IPS-18c (cell line): ENCODE results near the gene GRHPR.
"Not testable (repeated sequence)": the region's sequence is repeated elsewhere in the genome, so short reads cannot be mapped to it uniquely, and the experiment has no call there.

Experiments used
- H3K4me3 ChIP-seq: 2 replicates; pipeline ENCODE4 v1.7.0; 2013; ENCODE audit warnings: low read depth, mild to moderate bottlenecking, low read length, moderate library complexity; ENCODE audit not compliant: insufficient read depth
- H3K9me3 ChIP-seq: one replicate; pipeline ENCODE4 v1.6.1; 2013; ENCODE audit warnings: mild to moderate bottlenecking, low read length, moderate library complexity; ENCODE audit not compliant: control insufficient read depth, insufficient read depth

The GRHPR gene

GRCh38 chr9:37414503-37414943 is 8.0 kb upstream of the GRHPR start:
- Histone ChIP-seq H3K4me3 (no peak overlapping the region), H3K9me3 (no peaks in the 10 kb centered on the region)

DNA sequence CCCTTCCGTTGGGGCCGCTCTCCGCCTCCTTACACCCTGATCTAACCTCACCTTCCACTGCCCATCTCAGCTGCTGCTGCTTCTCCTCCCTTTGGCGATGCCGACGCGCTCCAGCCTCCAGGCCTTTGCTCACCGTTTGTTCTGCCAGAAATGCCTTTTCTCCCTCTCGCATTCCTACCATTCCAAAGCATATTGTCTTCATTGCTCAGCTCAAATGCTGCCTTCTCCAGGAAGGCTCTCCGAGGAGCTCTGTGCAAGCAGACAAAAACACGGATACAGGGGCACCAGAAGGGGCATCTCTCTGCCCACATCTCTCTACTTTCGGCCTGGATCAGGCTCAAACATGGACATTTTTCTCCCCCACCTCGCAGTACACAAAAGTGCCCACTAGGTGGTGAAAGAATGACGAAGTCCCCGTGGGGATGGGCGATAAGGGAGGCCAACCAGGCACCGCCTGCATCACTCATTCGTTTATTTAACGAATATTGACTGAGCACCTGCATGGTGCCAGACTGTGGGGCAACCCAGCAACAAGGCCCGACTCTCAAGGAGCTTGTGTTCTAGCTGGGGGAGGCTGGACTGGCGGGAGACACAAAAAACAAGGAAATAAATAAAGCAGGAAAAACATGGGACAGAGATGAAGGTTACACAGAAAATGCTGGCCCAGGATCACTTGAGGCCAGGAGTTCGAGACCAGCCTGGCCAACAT is 7.3 kb upstream of the GRHPR start:
- Histone ChIP-seq H3K9me3 (no peaks in the 10 kb centered on the region), H3K4me3 (no peak overlapping the region)

GRCh38 chr9:37417252-37417803 is 5.2 kb upstream of the GRHPR start:
- no peaks in the 10 kb centered on the region for H3K9me3 ChIP-seq
- H3K4me3 ChIP-seq = no peak overlapping the region

DNA sequence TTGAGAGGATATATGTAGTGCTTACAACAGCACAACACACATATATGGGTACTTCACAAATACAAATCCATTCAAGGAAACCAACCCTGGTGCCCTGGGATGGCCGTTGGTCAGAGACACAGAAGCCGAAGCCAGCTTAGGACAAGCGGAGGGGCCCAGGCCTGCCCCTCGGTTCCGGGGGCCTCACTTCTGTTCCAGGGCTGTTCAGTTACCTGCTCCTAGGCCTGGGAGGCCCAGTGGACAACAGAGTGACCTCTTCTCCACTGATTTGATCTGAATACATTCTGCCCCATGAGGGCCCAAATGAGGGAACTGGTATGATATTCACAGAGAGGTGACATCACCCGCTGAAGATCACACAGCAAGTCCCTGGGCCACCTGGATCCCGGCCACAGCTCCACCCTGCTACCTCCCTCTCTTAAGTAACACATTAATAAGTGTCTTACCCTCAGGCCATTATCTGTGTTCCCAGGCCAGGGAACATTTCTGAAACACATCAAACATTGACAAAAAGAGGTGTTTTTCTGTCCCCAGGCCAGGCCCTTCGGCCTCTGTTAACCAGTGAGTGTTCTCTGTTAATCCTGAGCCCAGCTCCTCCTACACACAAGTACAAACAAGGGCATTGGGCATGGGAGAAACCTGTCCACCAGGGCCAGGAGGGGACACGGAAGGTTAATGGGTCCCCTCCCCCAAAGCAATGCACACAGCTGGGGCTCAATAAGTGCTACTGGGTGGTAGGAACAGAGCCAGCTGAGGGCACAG is 4.5 kb upstream of the GRHPR start:
- H3K9me3 ChIP-seq = no peaks in the 10 kb centered on the region

GRCh38 chr9:37419204-37419603 is 3.3 kb upstream of the GRHPR start:
- H3K4me3 ChIP-seq = no peak overlapping the region

More for the DNA sequence above, 4.5 kb upstream of the GRHPR start:
- H3K4me3 ChIP-seq = no peak overlapping the region

DNA sequence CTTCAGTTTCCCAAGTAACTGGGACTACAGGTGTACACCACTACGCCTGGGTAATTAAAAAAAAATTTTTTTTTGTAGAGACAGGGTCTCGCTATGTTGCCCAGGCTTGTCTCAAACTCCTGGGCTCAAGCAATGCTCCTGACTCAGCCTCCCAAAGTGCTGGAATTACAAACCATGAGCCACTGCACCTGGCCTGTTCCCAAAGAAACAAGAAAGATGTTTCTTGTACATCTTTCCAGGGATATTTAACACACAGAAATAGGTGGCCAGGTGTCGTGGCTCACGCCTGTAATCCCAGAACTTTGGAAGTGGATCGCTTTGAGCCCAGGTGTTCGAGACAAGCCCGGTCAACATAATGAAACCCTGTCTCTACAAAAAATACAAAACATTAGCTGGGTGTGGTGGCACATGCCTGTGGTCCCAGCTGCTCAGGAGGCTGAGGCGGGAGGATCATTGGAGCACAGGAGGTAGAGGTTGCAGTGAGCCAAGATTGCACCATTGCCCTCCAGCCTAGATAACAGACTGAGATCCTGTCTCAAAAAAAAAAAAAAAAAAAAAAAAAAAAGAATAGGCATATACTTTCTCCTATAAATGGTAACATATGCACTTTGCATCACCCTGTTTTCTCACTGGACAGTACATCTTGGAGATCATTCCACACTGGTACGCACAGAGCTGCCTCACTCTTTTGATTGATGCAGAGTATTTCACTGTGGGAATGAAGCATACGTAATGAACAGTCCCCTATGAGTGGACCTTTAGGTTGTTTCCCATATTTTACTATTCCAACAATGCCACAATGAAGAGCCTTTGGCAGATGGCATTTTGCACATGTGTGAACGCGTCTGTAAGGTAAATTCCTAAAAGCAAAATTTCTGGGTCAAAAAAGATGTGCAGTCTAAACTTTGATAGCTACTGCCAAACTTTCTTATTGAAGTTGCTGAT is 2.0 kb upstream of the GRHPR start:
- Histone ChIP-seq H3K9me3 (no peaks in the 10 kb centered on the region), H3K4me3 (no peak overlapping the region)

More at GRCh38 chr9:37419204-37419603, 3.3 kb upstream of the GRHPR start:
- H3K9me3 ChIP-seq = no peaks in the 10 kb centered on the region

GRCh38 chr9:37421914-37422288 is 595 bp upstream of the GRHPR start:
- H3K9me3 ChIP-seq = no peaks in the 10 kb centered on the region
- H3K4me3 ChIP-seq = peak overlapping the region; percentile 94

- Histone ChIP-seq H3K9me3 (no peaks in the 10 kb centered on the region), H3K4me3 (peak overlapping the region; percentile 94; the same call in 1 of the 2 replicates)
These were observed 1.0 kb downstream of the GRHPR start for GRCh38 chr9:37423508-37423907.

- Histone ChIP-seq H3K9me3 (no peaks in the 10 kb centered on the region), H3K4me3 (no peak overlapping the region)
These were observed 1.7 kb downstream of the GRHPR start for GRCh38 chr9:37424204-37424685.

DNA sequence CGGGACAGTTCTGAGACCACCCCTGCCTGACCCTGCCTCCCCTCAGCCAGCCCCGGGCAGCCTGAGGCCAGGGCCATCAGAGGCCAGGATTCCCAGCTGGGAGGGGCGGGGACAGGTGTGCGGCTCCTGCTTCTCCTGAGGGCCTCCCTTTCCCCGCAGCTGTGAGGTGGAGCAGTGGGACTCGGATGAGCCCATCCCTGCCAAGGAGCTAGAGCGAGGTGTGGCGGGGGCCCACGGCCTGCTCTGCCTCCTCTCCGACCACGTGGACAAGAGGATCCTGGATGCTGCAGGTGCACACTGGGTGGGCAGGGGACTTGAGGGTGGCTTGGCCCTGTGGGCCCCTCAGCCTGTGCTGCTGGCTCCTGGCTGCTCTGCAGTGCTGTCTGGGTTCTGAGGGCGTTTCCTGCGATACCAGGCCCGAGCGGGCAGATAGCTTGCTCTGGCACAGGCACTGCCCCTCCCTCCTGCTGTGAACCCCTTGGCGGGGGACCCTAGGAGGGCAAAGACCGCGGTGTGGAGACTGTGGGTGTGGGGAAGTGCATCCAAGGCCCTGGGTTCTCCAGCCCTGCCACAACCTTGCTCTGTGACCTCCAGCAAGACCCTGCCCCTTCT is 2.3 kb downstream of the GRHPR start:
- H3K9me3 ChIP-seq = no peaks in the 10 kb centered on the region
- H3K4me3 ChIP-seq = no peak overlapping the region

- Histone ChIP-seq H3K4me3 (no peak overlapping the region), H3K9me3 (no peaks in the 10 kb centered on the region)
These were observed 2.8 kb downstream of the GRHPR start for GRCh38 chr9:37425298-37425752.

- not testable (repeated sequence) for H3K9me3 ChIP-seq, H3K4me3 ChIP-seq
These were observed 3.9 kb downstream of the GRHPR start for GRCh38 chr9:37426431-37426830.

DNA sequence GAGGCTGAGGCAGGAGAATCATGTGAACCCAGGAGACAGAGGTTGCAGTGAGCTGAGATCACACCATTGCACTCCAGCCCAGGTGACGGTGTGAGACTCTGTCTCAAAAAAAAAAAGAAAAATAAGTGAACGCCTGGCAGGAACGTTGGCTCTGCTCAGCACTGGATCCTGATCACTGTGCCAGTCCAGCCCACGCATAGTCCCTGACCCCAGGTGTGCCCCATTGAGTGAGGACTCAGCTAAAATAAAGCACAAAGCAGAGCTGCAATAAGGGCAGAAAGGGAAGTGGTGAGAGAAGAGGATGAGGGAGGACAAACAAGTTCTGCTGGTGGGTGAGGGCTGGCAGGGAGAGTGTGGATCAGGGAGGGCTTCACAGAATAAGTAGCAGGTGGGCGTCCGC is 4.3 kb downstream of the GRHPR start:
- H3K9me3 ChIP-seq = no peaks in the 10 kb centered on the region

GRCh38 chr9:37428345-37428744 is 5.8 kb downstream of the GRHPR start:
- Histone ChIP-seq H3K9me3 (no peaks in the 10 kb centered on the region), H3K4me3 (no peak overlapping the region)

More for the DNA sequence above, 4.3 kb downstream of the GRHPR start:
- no peak overlapping the region for H3K4me3 ChIP-seq

DNA sequence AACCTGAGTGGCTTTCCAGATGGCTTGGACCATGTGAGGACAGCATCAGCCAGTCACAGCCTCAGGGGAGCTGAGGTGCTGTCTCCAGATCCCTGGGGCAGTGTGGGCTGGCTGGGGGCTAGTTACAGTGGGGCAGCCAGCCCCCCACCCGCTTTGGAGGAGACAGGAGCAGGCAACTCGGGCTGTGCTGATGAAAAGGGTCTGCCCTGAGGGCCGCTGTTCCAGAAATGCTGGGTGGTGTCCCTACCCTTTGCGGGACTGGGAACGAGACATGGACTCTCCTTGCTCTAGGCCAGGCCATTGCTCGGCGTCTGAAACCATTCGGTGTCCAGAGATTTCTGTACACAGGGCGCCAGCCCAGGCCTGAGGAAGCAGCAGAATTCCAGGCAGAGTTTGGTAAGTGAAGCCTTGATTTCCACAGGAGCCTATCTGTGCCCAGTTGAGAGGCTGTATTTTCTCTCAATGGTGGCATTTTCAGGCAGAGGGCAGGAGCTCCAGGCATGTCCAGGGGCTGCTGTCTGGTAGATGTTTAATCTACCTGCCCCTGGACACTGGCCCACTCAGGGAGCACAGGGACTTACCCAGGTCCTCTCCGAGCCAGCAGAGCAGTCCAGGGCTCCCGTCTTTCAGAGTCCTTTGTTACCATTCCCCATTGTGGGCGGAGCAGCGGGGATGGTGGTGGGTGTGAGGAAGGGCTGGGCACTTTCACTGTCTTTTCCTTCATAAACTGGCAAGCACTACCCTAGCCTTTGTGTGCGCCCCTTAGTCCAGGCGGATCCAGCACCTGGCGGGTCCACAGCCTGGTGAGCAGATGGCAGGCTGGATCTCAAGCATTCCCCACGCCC is 7.2 kb downstream of the GRHPR start:
- Histone ChIP-seq H3K9me3 (no peaks in the 10 kb centered on the region), H3K4me3 (no peak overlapping the region)
